Measurements from ENCODE around the gene SYNGR3.

- no peak for TF ChIP-seq CTCF (IDR thresholded peaks at IDR 0.05; ENCODE audit: insufficient read depth, low read length, poor library complexity, severe bottlenecking)
- no peak for TF ChIP-seq EZH2phosphoT487 (conservative IDR thresholded peaks at IDR 0.05; ENCODE audit: low read length)
These were observed 46.7 kb upstream of the SYNGR3 start, which contains the start of gene MSRB1 for GRCh38 chr16:1942810-1943726.

Data from SU-DHL-6 (cell line).